Activated CD4-positive, alpha-beta memory T cell treated with anti-CD3 and anti-CD28 coated beads for 36 hours (primary cell): ENCODE results near the gene PIEZO1. TPM values are rescaled to one million over a fixed set of nuclear protein-coding genes. Genes with fewer than 3 reads are reported as not detected.

Source experiments
- CTCF ChIA-PET: fragments of 350-600 bp; sonication (Branson Sonifier 250); formaldehyde crosslinking; loops from one replicate; lab custom pipeline; 2021; ENCODE audit warnings: antibody characterized with exemption, inconsistent platforms; lab: Charles Lee
- POLR2A ChIA-PET: fragments of 350-600 bp; sonication (Branson Sonifier 250); formaldehyde crosslinking; loops from one replicate; lab custom pipeline; 2021; ENCODE audit warnings: antibody characterized with exemption; lab: Charles Lee
- DNase-seq: peaks from one replicate; pipeline ENCODE4 v3.0.0-alpha.2; 2020
- H3K27ac Mint-ChIP-seq: one replicate; pipeline ENCODE4 v1.8.0; 2021; ENCODE audit warnings: mixed read lengths
- H3K27me3 Mint-ChIP-seq: one replicate; pipeline ENCODE4 v1.8.0; 2021; ENCODE audit warnings: mixed read lengths
- H3K36me3 Mint-ChIP-seq: one replicate; pipeline ENCODE4 v1.8.0; 2021; ENCODE audit warnings: mixed read lengths
- H3K4me1 Mint-ChIP-seq: one replicate; pipeline ENCODE4 v1.8.0; 2021; ENCODE audit warnings: low read depth, mixed read lengths
- H3K4me3 Mint-ChIP-seq: one replicate; pipeline ENCODE4 v1.8.0; 2021; ENCODE audit warnings: mild to moderate bottlenecking, mixed read lengths
- H3K9me3 Mint-ChIP-seq: one replicate; pipeline ENCODE4 v1.8.0; 2021; ENCODE audit warnings: mixed read lengths
- intact Hi-C: fragments of 100-400 bp; cut with micrococcal nuclease; formaldehyde crosslinking; loops from one replicate; pipeline ENCODE4 v1.15.1; 2023
- total RNA-seq, 2 experiments: library from RNA; stranded (reverse); gene quantifications; one replicate each; pipeline ENCODE4 v1.2.3, GENCODE V29; 2021

The PIEZO1 gene
- total RNA-seq, 2 experiments from 2014 or later, result 221 to 234 TPM

DNA sequence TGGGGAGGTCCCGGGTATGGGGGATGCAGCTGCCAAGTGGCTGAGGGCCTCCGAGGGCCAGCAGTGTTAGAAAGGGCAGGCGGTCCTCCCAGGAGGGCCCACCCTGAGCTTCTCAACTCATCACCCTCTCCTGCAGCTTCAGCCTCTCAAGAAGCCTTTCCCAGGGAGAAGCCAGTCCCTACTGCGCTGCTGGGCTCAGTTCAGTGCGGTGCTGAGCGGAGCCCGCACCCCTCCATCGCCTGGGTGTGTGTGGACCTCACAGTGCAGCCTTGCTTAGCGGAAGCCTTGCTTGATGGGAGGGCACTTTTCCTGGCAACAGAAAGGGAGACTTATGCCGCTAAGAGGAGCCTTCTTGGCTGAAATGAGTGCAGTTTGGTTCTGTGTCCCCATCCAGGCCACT, 30.2 kb upstream of the PIEZO1 start:
- no peak overlapping the region for H3K27ac Mint-ChIP-seq
- H3K9me3 Mint-ChIP-seq, result no peaks in the 10 kb centered on the region
- ChIA-PET POLR2A (no interaction called here), CTCF (interaction anchor here (0.8 to 2.0 kb wide), 9 partner anchors 15 to 353 kb away, joined by 3 to 14 read pairs (median 3); partner anchors contain the start of genes GALNS and TRAPPC2L)
- intact Hi-C loops, result loop anchor here (10.0 kb wide), 1 partner anchor 280 kb away; the partner anchor contains the start of gene ACSF3
- no peaks in the 10 kb centered on the region for H3K27me3 Mint-ChIP-seq
- no peak for DNase-seq
- H3K4me1 Mint-ChIP-seq, result peaks cover 6% of the 10 kb centered on the region
- peaks cover 8% of the 10 kb centered on the region for H3K36me3 Mint-ChIP-seq
- H3K4me3 Mint-ChIP-seq, result no peak overlapping the region

DNA sequence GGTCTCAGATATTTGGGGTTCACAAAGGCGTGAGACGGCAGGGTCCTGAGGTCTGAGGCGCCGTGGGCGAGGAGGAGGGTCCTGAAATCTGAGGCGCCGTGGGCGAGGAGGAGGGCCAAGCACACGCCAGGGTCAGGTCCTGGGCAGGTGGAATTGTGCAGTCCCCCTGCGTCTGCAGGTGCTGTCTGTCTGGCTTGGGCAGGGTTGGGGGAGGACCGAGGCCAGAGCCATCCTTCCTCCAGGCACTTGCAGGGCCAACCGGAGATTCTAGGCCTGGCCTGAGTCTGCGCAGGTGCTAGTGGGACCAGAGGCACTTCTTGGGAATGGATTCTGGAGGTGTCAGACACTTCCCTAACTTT, 29.1 kb upstream of the PIEZO1 start:
- no peak overlapping the region for H3K27ac Mint-ChIP-seq

DNA sequence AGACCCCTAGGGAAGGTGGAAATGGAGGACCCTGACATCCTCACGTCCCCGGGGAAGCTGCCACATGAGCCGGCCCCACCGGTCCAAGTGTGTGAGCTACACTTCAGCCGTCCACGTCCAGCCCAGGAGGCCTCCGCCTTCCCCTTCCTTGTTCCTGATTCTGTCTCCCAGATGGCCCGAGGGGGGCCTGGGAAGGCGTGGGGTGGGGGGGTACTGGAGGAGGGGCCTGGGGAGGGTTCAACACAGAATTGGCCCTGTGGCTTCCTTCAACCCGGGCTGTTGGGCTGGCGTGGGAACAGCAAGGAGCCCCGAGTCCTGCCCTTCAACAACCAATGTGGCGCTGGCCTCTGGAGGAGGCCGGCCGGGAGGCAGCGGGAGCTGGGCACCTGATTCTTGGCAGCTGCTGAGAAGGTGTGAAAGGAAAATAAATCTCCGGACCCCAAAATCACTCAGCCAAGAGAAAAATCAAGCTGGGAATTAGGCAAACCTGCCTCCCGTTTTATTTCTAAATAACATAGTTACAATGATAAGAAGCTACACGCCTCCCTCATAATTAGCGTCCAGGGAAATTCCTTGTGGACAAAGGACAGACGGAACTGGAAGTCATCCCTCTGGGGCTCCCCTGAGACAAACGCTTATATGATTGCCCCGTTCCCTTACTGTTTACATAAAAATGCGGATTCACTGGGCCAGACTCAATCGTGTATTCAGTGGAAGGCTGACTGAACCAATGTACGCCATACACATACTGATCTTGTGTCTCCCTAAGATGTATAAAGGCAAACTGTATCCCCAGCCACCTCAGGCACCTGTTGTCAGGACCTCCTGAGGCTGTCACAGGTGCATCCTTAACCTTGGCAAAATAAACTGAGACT, 28.5 kb upstream of the PIEZO1 start:
- Mint-ChIP-seq H3K4me1 (peaks cover 19% of the 10 kb centered on the region), H3K4me3 (no peak overlapping the region), H3K9me3 (no peaks in the 10 kb centered on the region), H3K27ac (peak overlapping the region; percentile 5), H3K36me3 (peaks cover 20% of the 10 kb centered on the region), H3K27me3 (no peaks in the 10 kb centered on the region)
- CTCF ChIA-PET, result interaction anchor here (1.1 to 5.2 kb wide), 10 partner anchors 10 to 433 kb away, joined by 3 to 39 read pairs (median 4); partner anchors contain the start of genes CDT1, GALNS and TRAPPC2L
- POLR2A ChIA-PET, result interaction anchor here (4.8 to 6.9 kb wide), 2 partner anchors 31 to 111 kb away, joined by 28 to 81 read pairs; partner anchors contain the start of gene PIEZO1
- DNase-seq, result no peak
- intact Hi-C loops, result loop anchor here (10.0 kb wide), 1 partner anchor 281 kb away; the partner anchor contains the start of gene ACSF3

More for the DNA sequence above, 29.1 kb upstream of the PIEZO1 start:
- Mint-ChIP-seq H3K36me3 (peaks cover 17% of the 10 kb centered on the region), H3K4me3 (no peak overlapping the region), H3K27me3 (no peaks in the 10 kb centered on the region), H3K4me1 (peaks cover 16% of the 10 kb centered on the region), H3K9me3 (no peaks in the 10 kb centered on the region)
- CTCF ChIA-PET, result interaction anchor here (1.3 to 5.2 kb wide), 4 partner anchors 33 to 402 kb away, joined by 3 to 39 read pairs (median 8); partner anchors contain the start of genes GALNS and TRAPPC2L
- POLR2A ChIA-PET, result no interaction called here
- intact Hi-C loops, result loop anchor here (10.0 kb wide), 1 partner anchor 281 kb away; the partner anchor contains the start of gene ACSF3
- no peak for DNase-seq

DNA sequence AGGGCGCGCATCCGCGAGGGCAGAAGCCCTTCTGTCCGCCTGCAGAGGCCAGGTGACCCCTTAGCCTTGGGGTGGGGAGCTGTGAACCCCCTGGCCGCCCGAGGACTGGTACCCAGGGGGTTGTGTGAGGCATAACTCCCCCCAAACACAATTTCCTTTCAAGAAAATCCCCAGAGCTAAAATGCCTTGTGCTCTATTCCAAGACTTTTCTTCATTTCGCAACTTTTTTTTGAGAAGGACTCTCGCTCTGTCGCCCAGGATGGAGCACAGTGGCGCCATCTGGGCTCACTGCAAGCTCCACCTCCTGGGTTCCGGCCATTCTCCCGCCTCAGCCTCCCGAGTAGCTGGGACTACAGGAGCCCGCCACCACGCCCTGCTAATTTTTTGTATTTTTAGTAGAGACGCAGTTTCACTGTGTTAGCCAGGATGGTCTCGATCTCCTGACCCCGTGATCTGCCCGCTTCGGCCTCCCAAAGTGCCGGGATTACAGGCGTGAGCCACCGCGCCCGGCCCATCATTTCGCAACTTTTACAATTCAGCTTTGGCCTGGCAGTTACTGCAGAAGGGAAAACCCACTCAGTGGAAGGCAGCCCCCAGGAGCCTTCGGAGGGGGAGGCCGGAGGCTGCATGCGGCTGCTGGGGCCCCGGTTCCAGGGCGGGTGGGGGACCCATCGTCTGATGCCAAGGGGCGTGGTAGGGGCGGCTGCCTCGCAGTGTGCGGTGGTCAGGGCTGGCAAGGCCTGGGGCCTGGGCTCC, 27.7 kb upstream of the PIEZO1 start:
- Mint-ChIP-seq H3K4me3 (peak overlapping the region; percentile 82), H3K27me3 (no peaks in the 10 kb centered on the region), H3K9me3 (no peaks in the 10 kb centered on the region), H3K4me1 (peaks cover 27% of the 10 kb centered on the region), H3K27ac (peak overlapping the region; percentile 94), H3K36me3 (peaks cover 28% of the 10 kb centered on the region)
- CTCF ChIA-PET, result interaction anchor here (0.8 to 5.2 kb wide), 21 partner anchors 10 to 434 kb away, joined by 3 to 39 read pairs (median 4); partner anchors contain the start of genes CDH15, CDT1, GALNS and PIEZO1
- intact Hi-C loops, result loop anchor here (1.0 to 10.0 kb wide), 4 partner anchors 9 to 404 kb away; partner anchors contain the start of genes ACSF3, CDT1 and TRAPPC2L
- DNase-seq, result peak; percentile 63
- POLR2A ChIA-PET, result interaction anchor here (0.6 to 6.9 kb wide), 10 partner anchors 10 to 281 kb away, joined by 3 to 81 read pairs (median 4); partner anchors contain the start of genes ACSF3, CDT1, GALNS and PIEZO1

DNA sequence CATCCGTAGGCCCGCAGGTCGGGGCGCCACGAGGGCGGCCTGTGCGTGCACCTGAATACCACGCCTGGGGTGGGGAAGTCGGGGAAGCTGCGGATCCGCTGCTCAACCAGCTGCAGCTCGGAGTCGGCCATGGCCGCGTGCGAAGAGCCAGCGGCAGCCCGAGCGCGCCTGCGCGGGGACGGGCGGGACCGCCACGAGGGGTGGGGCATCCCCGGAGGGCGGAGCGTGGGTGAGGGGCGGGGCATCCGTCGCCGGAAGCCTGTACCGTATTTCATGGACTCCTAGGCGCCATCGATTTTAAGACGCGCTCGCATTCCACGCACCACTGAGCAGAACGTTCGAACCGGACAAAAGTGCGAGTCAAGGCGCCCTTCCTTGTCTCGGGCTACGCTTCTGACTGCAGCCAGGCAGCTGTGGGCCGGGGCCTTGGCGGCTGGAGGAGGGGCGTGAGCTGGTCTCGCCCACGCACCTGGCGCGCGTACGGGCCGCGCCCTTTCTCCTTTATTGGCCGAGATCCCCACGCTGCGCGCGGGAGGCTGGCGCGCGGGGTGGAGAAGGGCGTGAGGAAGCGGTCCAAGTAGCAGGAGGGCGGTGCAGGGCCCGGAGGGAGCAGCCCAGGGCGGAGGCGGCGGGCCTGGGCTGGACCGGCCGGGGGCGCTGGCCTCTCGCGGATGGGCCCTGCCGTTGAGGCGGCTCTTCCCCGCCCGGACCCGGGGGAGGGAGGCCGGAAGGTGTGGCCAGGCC, 26.9 kb upstream of the PIEZO1 start, which contains the start of gene APRT:
Gene APRT (minus strand): TSS at position 160 of the 744 bp plus-strand sequence. CDS start 29 bp downstream, at position 131.
- Mint-ChIP-seq H3K27me3 (no peaks in the 10 kb centered on the region), H3K4me1 (peaks cover 27% of the 10 kb centered on the region), H3K27ac (peak within 1 kb of the TSS; percentile 99), H3K9me3 (no peaks in the 10 kb centered on the region), H3K36me3 (peaks cover 34% of the 10 kb centered on the region), H3K4me3 (peak within 1 kb of the TSS; percentile 95)
- POLR2A ChIA-PET, result interaction anchor here (0.7 to 6.9 kb wide), 11 partner anchors 9 to 404 kb away, joined by 3 to 81 read pairs (median 4); partner anchors contain the start of genes ACSF3, CDT1, GALNS and PIEZO1
- intact Hi-C loops, result loop anchor here (1.0 to 10.0 kb wide), 5 partner anchors 9 to 404 kb away; partner anchors contain the start of genes ACSF3, CDT1 and TRAPPC2L
- DNase-seq, result peak; percentile 98
- CTCF ChIA-PET, result interaction anchor here (0.7 to 5.2 kb wide), 21 partner anchors 9 to 429 kb away, joined by 3 to 39 read pairs (median 3); partner anchors contain the start of genes CDH15, CDT1, GALNS and PIEZO1

DNA sequence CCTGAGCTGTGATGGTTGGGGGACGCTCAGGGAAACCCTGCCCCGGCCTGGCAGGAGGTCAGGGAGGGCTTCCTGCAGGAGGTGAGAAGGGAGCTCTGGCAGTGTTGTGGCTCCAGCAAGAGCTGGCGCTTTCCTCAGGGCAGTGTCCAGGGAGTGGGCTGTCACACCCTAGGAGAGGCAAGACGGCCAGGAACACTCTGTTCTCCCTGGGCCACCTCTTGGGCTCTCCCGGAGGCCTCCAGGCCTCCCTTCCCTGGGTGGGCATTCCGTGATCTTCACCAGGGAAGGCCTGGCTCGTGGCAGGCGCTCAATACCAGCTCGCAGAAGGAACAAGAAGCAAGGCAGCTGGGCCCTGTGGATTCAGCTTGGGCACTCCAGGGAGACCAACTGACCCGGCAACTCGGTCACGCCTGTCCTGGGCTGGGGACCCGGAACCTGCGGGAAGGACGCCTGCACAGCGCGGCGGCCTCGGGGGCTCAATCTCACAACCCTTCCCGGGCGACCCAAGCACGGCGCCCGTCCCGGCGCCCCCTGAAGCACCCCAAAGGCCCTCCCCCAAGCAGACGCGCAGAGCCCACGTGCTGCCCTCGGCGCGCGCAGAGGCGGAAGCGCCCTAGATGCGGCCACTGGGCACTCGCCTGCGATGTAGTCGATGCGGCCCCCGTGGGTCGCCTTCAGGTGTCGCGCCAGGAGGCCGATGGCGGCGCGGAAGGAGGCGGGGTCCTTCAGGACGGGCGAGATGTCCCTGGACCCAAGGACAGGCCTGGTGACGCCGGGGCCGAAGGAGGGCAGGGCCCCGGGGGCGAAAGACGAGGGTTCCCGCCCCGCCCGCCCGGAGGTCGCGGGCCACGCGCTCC, 26.1 kb upstream of the PIEZO1 start:
- H3K4me1 Mint-ChIP-seq, result peaks cover 27% of the 10 kb centered on the region
- intact Hi-C loops, result loop anchor here (2.0 to 10.0 kb wide), 2 partner anchors 28 to 284 kb away; partner anchors contain the start of gene ACSF3
- H3K36me3 Mint-ChIP-seq, result peaks cover 41% of the 10 kb centered on the region
- no peaks in the 10 kb centered on the region for H3K9me3 Mint-ChIP-seq
- peak overlapping the region; percentile 95 for H3K4me3 Mint-ChIP-seq
- H3K27me3 Mint-ChIP-seq, result no peaks in the 10 kb centered on the region
- DNase-seq, result peak; percentile 70
- ChIA-PET POLR2A (interaction anchor here (0.6 to 6.9 kb wide), 12 partner anchors 8 to 405 kb away, joined by 3 to 81 read pairs (median 4); partner anchors contain the start of genes CDT1, GALNS, PIEZO1 and TRAPPC2L), CTCF (interaction anchor here (0.6 to 5.2 kb wide), 18 partner anchors 8 to 406 kb away, joined by 3 to 39 read pairs (median 4); partner anchors contain the start of genes CDT1, GALNS, TRAPPC2L and ZNF778)
- H3K27ac Mint-ChIP-seq, result peak overlapping the region; percentile 89

DNA sequence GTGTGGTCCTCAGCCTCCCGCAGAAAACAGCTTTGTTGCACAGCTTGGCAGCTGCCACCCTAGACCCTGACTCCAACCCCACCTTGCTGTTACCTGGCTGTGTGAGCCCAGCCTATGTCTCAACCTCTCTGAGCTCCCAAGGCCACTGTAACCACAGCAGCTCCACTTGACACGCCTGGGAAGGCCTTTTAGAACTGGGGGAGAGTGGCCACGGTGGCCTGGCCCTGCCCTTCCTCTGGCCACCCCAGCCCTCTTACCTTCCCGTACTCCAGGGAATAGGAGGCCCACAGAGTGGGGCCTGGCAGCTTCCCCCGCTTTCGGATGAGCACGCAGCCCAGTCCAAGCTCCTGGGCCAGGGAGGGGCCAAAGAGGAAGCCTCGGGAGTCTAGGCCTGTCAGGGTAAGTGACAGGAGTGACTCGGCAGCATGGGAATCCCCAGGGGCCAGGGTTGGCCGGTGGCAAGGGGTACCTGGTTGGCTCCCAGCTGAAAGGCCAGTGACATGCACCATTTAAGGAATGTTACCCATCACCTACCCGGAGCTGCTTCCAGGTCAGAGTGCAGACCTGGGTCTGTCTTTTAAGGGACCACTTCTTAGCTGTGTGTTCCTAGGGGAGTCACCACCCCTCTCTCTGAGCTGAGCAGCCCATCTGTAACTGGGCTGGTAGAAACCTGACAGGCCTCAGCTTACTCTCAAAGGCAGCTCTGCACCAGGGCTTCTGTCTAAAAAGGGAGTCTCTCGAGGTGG, 25.3 kb upstream of the PIEZO1 start:
- H3K4me3 Mint-ChIP-seq, result peak overlapping the region; percentile 95
- peaks cover 30% of the 10 kb centered on the region for H3K4me1 Mint-ChIP-seq
- H3K27ac Mint-ChIP-seq, result peak overlapping the region; percentile 89
- no peaks in the 10 kb centered on the region for H3K27me3 Mint-ChIP-seq
- POLR2A ChIA-PET, result interaction anchor here (1.0 to 6.9 kb wide), 8 partner anchors 7 to 406 kb away, joined by 3 to 81 read pairs (median 10); partner anchors contain the start of genes GALNS, PIEZO1 and TRAPPC2L
- intact Hi-C loops, result loop anchor here (2.0 to 10.0 kb wide), 2 partner anchors 28 to 284 kb away; partner anchors contain the start of gene ACSF3
- peak; percentile 72 for DNase-seq
- CTCF ChIA-PET, result interaction anchor here (0.6 to 5.2 kb wide), 10 partner anchors 7 to 1100 kb away, joined by 3 to 39 read pairs (median 4); partner anchors contain the start of genes CDT1, GALNS and TRAPPC2L
- peaks cover 48% of the 10 kb centered on the region for H3K36me3 Mint-ChIP-seq
- H3K9me3 Mint-ChIP-seq, result no peaks in the 10 kb centered on the region

DNA sequence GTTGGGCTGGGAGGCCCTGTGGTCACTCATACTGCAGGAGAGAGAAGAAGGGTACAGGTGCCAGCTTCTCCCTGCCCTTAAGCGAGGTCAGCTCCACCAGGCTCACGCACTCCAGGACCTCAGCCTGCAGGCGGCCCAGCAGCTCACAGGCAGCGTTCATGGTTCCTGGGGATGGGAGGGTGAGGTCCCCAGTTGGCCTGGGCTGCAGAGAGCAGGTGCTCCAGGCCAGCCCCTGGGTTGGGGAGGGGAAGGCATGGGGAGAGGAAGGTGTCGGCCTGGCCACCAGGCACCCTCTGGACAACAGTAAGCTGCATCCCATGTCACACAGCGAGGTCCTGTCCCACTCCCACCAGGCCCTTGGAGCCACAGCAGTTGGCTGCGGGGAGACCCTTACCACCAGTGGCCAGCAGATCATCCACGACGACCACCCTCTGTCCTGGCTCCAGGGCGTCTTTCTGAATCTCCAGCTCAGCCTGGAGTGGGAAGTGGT, 24.7 kb upstream of the PIEZO1 start:
- Mint-ChIP-seq H3K4me1 (peaks cover 30% of the 10 kb centered on the region), H3K27ac (peak overlapping the region; percentile 89), H3K9me3 (no peaks in the 10 kb centered on the region), H3K36me3 (peaks cover 53% of the 10 kb centered on the region), H3K27me3 (no peaks in the 10 kb centered on the region), H3K4me3 (peak overlapping the region; percentile 95)
- POLR2A ChIA-PET, result interaction anchor here (0.6 to 6.9 kb wide), 7 partner anchors 10 to 218 kb away, joined by 3 to 81 read pairs (median 10); partner anchors contain the start of genes GALNS, PIEZO1 and TRAPPC2L
- intact Hi-C loops, result loop anchor here (2.0 to 10.0 kb wide), 2 partner anchors 27 to 285 kb away; partner anchors contain the start of gene ACSF3
- no peak for DNase-seq
- CTCF ChIA-PET, result interaction anchor here (1.1 to 5.2 kb wide), 7 partner anchors 10 to 1101 kb away, joined by 3 to 39 read pairs (median 4); partner anchors contain the start of genes GALNS and TRAPPC2L
